HFF-Myc (cell line): ENCODE data around the gene AHNAK.

Experiments
- DNase-seq: peaks from one replicate; pipeline ENCODE4 v3.0.0-alpha.2; 2011; ENCODE audit warnings: low read depth; ENCODE audit errors: extremely low read depth
- H3K4me3 ChIP-seq: replicated peaks from 2 replicates; pipeline ENCODE4 v1.5.1; 2011; ENCODE audit warnings: low read depth, mild to moderate bottlenecking, control low read depth, low read length
- TF ChIP-seq, protein P1 (sequence below): IDR thresholded peaks from 2 replicates; pipeline ENCODE4 v1.5.1; 2012; ENCODE audit warnings: mild to moderate bottlenecking, low read depth, low read length, control low read depth; ENCODE audit errors: missing control alignments

Gene AHNAK

DNA sequence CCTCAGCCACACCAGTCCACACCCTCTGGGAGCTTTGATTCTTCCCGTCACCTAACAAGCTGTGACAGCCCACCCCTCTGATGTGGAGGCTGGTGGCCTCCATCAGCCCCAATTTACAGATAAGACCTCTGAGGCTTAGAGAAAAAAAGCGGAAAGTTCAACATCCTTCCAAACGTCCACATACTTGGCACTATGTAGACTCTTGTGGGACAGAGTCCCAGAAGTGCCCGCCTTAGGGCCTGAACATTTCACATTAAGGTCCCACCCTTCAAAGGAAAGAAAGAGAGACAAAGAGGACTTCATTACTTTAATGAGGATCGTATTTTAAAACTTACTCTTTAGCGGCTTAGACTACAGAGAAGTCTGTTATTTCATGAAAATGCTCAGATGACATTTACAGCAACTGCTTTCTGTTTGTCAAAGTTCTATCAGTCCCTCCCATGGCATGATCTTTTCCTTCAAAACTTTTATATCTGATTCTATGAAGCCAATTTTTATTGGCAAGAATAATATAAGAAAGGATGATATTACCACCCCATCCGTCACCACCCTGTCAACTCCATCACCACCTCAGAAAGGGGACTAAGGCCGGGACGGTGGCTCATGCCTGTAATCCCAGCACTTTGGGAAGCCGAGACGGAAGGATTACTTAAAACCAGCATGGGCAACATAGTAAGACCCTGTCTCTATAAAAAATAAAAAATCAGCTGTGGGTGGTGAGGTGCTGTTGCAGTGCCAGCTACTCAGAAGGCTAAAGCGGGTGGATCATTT is 143.5 kb downstream of the AHNAK start:
- no peak overlapping the region for H3K4me3 ChIP-seq
- no peak for DNase-seq
- TF ChIP-seq, protein P1, sequence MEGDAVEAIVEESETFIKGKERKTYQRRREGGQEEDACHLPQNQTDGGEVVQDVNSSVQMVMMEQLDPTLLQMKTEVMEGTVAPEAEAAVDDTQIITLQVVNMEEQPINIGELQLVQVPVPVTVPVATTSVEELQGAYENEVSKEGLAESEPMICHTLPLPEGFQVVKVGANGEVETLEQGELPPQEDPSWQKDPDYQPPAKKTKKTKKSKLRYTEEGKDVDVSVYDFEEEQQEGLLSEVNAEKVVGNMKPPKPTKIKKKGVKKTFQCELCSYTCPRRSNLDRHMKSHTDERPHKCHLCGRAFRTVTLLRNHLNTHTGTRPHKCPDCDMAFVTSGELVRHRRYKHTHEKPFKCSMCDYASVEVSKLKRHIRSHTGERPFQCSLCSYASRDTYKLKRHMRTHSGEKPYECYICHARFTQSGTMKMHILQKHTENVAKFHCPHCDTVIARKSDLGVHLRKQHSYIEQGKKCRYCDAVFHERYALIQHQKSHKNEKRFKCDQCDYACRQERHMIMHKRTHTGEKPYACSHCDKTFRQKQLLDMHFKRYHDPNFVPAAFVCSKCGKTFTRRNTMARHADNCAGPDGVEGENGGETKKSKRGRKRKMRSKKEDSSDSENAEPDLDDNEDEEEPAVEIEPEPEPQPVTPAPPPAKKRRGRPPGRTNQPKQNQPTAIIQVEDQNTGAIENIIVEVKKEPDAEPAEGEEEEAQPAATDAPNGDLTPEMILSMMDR = no peak

DNA sequence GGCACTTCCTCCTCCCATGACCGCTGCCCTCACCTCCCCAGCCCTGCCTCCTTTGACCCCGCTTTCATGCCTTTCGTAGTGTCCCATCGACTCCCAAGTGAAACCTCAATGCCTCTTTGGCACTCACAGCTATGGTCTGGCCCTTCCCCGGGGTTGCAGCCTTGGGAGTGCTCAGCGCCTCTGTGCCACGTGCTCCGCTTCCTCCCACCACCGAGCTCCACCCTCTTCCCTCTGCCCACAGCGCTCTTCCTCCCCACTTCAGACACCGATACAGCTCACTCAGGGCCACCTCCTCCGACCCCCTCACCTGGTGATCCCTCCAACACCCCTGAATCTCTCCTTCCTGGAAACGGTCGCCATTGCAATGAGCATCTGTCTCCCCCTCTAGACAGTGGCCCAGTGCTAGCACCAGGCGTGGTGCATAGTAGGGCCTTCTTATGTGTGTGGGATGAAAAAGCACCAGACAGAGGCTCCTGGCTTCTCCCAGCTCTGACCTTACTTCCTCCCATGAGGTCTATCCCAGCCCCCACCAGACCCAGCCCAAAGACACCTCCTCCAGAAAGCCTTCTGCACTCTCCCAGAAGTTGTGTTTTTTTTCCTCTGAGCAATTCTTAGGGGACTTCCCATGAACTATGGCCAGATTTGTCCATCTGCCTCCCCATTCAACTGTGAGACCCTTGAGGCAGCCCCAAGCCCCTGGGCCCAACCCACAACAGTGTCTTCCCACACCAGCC is 144.2 kb downstream of the AHNAK start:
- H3K4me3 ChIP-seq = no peak overlapping the region
- TF ChIP-seq, protein P1 = no peak
- DNase-seq = no peak

GRCh38 chr11:62401811-62402210 is 144.8 kb downstream of the AHNAK start:
- TF ChIP-seq, protein P1 = no peak

DNA sequence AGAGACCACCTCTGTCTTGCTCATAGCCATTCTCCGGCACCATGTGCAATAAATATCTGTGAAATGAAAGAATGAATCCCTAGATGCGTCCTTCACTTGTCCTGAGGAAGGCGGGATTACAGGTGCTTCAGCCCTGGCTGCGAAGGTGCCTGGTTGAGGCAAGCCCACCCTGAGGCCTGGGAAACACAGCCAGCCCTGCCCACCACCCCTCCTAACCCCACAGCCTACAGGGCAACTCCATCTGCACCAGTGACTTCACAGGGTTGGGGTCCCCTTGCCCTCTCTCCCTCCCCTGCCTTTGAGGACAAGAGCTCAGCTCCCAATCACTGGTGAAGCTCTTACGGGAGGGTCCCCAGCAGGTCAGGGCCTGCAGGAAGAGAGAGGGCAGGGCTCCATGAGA is 145.2 kb downstream of the AHNAK start:
- TF ChIP-seq, protein P1 = no peak
- no peak for DNase-seq
- H3K4me3 ChIP-seq = no peak overlapping the region

More at GRCh38 chr11:62401811-62402210, 144.8 kb downstream of the AHNAK start:
- DNase-seq = no peak
- no peak overlapping the region for H3K4me3 ChIP-seq

- peak; percentile 37 for DNase-seq
- no peak overlapping the region for H3K4me3 ChIP-seq
- TF ChIP-seq, protein P1 = no peak
Observed at GRCh38 chr11:62400760-62401159, 145.8 kb downstream of the AHNAK start.

GRCh38 chr11:62400281-62400680 is 146.3 kb downstream of the AHNAK start:
- TF ChIP-seq, protein P1 = no peak
- no peak for DNase-seq
- no peak overlapping the region for H3K4me3 ChIP-seq
